Astrocyte (in vitro differentiated cells and primary cell): Measurements from ENCODE around the gene CLIP2. TPM values are rescaled to one million over a fixed set of nuclear protein-coding genes. Genes with fewer than 3 reads are reported as not detected.

Experiments used
- DNase-seq: peaks from one replicate; pipeline ENCODE4 v3.0.0-alpha.2; 2010; ENCODE audit warnings: low read depth
- FAIRE-seq: peaks from 2 replicates; lab custom pipeline; 2011; peaks lifted over from hg19 to GRCh38; lab: Jason Lieb, UNC
- H2AFZ ChIP-seq: 2 replicates; pipeline ENCODE4 v1.6.0; 2012; ENCODE audit warnings: low read depth, low read length, inconsistent platforms
- H3K27ac ChIP-seq: 2 replicates; pipeline ENCODE4 v1.5.1; 2011; ENCODE audit warnings: low read depth, low read length, inconsistent platforms
- H3K27me3 ChIP-seq: 2 replicates; pipeline ENCODE4 v1.6.0; 2011; ENCODE audit warnings: low read length, inconsistent platforms; ENCODE audit not compliant: insufficient read depth
- H3K36me3 ChIP-seq: 2 replicates; pipeline ENCODE4 v1.5.1; 2011; ENCODE audit warnings: low read length, inconsistent platforms; ENCODE audit not compliant: insufficient read depth
- H3K4me1 ChIP-seq: 2 replicates; pipeline ENCODE4 v1.5.1; 2011; ENCODE audit warnings: low read length, inconsistent platforms; ENCODE audit not compliant: insufficient read depth
- H3K4me2 ChIP-seq: 2 replicates; pipeline ENCODE4 v1.6.0; 2012; ENCODE audit warnings: low read length, inconsistent platforms
- H3K4me3 ChIP-seq: 2 replicates; pipeline ENCODE4 v1.5.1; 2011; ENCODE audit warnings: low read depth, mild to moderate bottlenecking, low read length, inconsistent platforms; ENCODE audit not compliant: insufficient read depth
- H3K79me2 ChIP-seq: 2 replicates; pipeline ENCODE4 v1.6.0; 2012; ENCODE audit warnings: mild to moderate bottlenecking, low read length, inconsistent platforms; ENCODE audit not compliant: insufficient read depth
- H3K9ac ChIP-seq: 2 replicates; pipeline ENCODE4 v1.6.0; 2012; ENCODE audit warnings: mild to moderate bottlenecking, low read length, inconsistent platforms
- H3K9me3 ChIP-seq: 2 replicates; pipeline ENCODE4 v1.5.1; 2012; ENCODE audit warnings: low read depth, mild to moderate bottlenecking, low read length, inconsistent platforms; ENCODE audit not compliant: insufficient read depth
- H4K20me1 ChIP-seq: 2 replicates; pipeline ENCODE4 v1.6.0; 2012; ENCODE audit warnings: low read length, inconsistent platforms; ENCODE audit not compliant: insufficient read depth
- H3K27ac Mint-ChIP-seq: one replicate; pipeline ENCODE4 v1.8.0; 2021; ENCODE audit warnings: mild to moderate bottlenecking, mixed read lengths; ENCODE audit not compliant: unreplicated experiment
- H3K27me3 Mint-ChIP-seq: one replicate; pipeline ENCODE4 v1.8.0; 2021; ENCODE audit warnings: low read depth, mixed read lengths; ENCODE audit not compliant: unreplicated experiment
- H3K36me3 Mint-ChIP-seq: one replicate; pipeline ENCODE4 v1.8.0; 2021; ENCODE audit warnings: low read depth, mixed read lengths; ENCODE audit not compliant: unreplicated experiment
- H3K4me1 Mint-ChIP-seq: one replicate; pipeline ENCODE4 v1.8.0; 2021; ENCODE audit warnings: low read depth, mixed read lengths; ENCODE audit not compliant: unreplicated experiment
- H3K4me3 Mint-ChIP-seq: one replicate; pipeline ENCODE4 v1.8.0; 2021; ENCODE audit warnings: mild to moderate bottlenecking, moderate library complexity, mixed read lengths; ENCODE audit not compliant: unreplicated experiment
- H3K9me3 Mint-ChIP-seq: one replicate; pipeline ENCODE4 v1.8.0; 2021; ENCODE audit warnings: mild to moderate bottlenecking, mixed read lengths; ENCODE audit not compliant: unreplicated experiment
- CTCF ChIP-seq: IDR thresholded peaks from 2 replicates; pipeline ENCODE4 v1.5.1; 2011; ENCODE audit warnings: low read depth, mild to moderate bottlenecking, inconsistent platforms, low read length, moderate library complexity; ENCODE audit not compliant: insufficient read depth
- EZH2 ChIP-seq: IDR thresholded peaks from 2 replicates; pipeline ENCODE4 v1.6.1; 2012; ENCODE audit warnings: mild to moderate bottlenecking, low read length, inconsistent platforms; ENCODE audit not compliant: insufficient read depth
- total RNA-seq: library from RNA; stranded (reverse); gene quantifications from 2 replicates; pipeline ENCODE4 v1.2.1, GENCODE V29; 2021

The CLIP2 gene
- total RNA-seq, 1 donor from 2014 or later, result 31.4 TPM

- H3K36me3 ChIP-seq, result no peaks in the 10 kb centered on the region
- H3K36me3 Mint-ChIP-seq, result peaks cover 6% of the 10 kb centered on the region
- H3K27ac Mint-ChIP-seq, result no peak overlapping the region
- peak overlapping the region; percentile 75 for H3K4me2 ChIP-seq
- FAIRE-seq, result no peak
- peaks cover 75% of the 10 kb centered on the region for H4K20me1 ChIP-seq
- H2AFZ ChIP-seq, result no peak overlapping the region
- no peaks in the 10 kb centered on the region for H3K27me3 Mint-ChIP-seq
- no peaks in the 10 kb centered on the region for H3K9me3 ChIP-seq
- no peak for TF ChIP-seq CTCF
- no peak for TF ChIP-seq EZH2
- H3K27ac ChIP-seq, result no peak overlapping the region
- peaks cover 16% of the 10 kb centered on the region for H3K4me1 ChIP-seq
- peaks cover 6% of the 10 kb centered on the region for H3K4me1 Mint-ChIP-seq
- H3K27me3 ChIP-seq, result no peaks in the 10 kb centered on the region
- no peaks in the 10 kb centered on the region for H3K9me3 Mint-ChIP-seq
- H3K79me2 ChIP-seq, result peaks cover 62% of the 10 kb centered on the region
- no peak overlapping the region for H3K4me3 Mint-ChIP-seq
- peak overlapping the region; percentile 28 for H3K9ac ChIP-seq
- DNase-seq, result peak; percentile 75
- peak overlapping the region; percentile 29 for H3K4me3 ChIP-seq
These were observed 17.7 kb downstream of the CLIP2 start for GRCh38 chr7:74306730-74307469.

- H3K9me3 Mint-ChIP-seq, result no peaks in the 10 kb centered on the region
- H3K4me3 Mint-ChIP-seq, result no peak overlapping the region
- Histone ChIP-seq H3K4me3 (no peak overlapping the region), H2AFZ (no peak overlapping the region), H3K79me2 (peaks cover 62% of the 10 kb centered on the region), H4K20me1 (peaks cover 73% of the 10 kb centered on the region), H3K4me2 (no peak overlapping the region), H3K36me3 (no peaks in the 10 kb centered on the region), H3K27me3 (no peaks in the 10 kb centered on the region), H3K9me3 (no peaks in the 10 kb centered on the region), H3K4me1 (peaks cover 16% of the 10 kb centered on the region), H3K9ac (no peak overlapping the region), H3K27ac (no peak overlapping the region)
- peaks cover 6% of the 10 kb centered on the region for H3K4me1 Mint-ChIP-seq
- no peak for FAIRE-seq
- TF ChIP-seq CTCF (no peak), EZH2 (no peak)
- H3K27ac Mint-ChIP-seq, result peak overlapping the region; percentile 53
- no peak for DNase-seq
- no peaks in the 10 kb centered on the region for H3K27me3 Mint-ChIP-seq
- H3K36me3 Mint-ChIP-seq, result peaks cover 6% of the 10 kb centered on the region
These were observed 18.7 kb downstream of the CLIP2 start for GRCh38 chr7:74307738-74308505.
